KMS-11 (cell line): ENCODE data around the gene PIK3R2.

Source experiments
- H2AFZ ChIP-seq: fragments of 200-600 bp; sonication (generic); 2 replicates; pipeline ENCODE4 v1.6.1; 2016; ENCODE audit warnings: antibody characterized with exemption, mixed run types, low read depth
- H3K27ac ChIP-seq: fragments of 200-600 bp; sonication (generic); 2 replicates; pipeline ENCODE4 v1.6.1; 2016; ENCODE audit warnings: mild to moderate bottlenecking, mixed run types
- H3K27me3 ChIP-seq: fragments of 200-600 bp; sonication (generic); 2 replicates; pipeline ENCODE4 v1.6.1; 2017; ENCODE audit warnings: mild to moderate bottlenecking, low read depth, mixed run types, moderate library complexity; ENCODE audit not compliant: insufficient read depth
- H3K36me3 ChIP-seq: fragments of 200-600 bp; sonication (generic); 2 replicates; pipeline ENCODE4 v1.6.1; 2017; ENCODE audit warnings: mild to moderate bottlenecking, mixed run types; ENCODE audit not compliant: insufficient read depth
- H3K4me1 ChIP-seq: fragments of 200-600 bp; sonication (generic); 2 replicates; pipeline ENCODE4 v1.6.1; 2016; ENCODE audit warnings: mild to moderate bottlenecking, low read depth, mixed run types; ENCODE audit not compliant: poor library complexity, severe bottlenecking
- H3K4me2 ChIP-seq: fragments of 200-600 bp; sonication (generic); 2 replicates; pipeline ENCODE4 v1.7.0; 2016; ENCODE audit warnings: mild to moderate bottlenecking, mixed run types
- H3K4me3 ChIP-seq: fragments of 200-600 bp; sonication (generic); IDR thresholded peaks from 2 replicates; pipeline ENCODE4 v1.6.1; 2017; ENCODE audit warnings: low read depth, low read length, mixed read lengths; ENCODE audit not compliant: insufficient read depth
- H3K79me2 ChIP-seq: fragments of 200-600 bp; sonication (generic); 2 replicates; pipeline ENCODE4 v1.6.1; 2016; ENCODE audit warnings: low read depth, mixed run types; ENCODE audit not compliant: insufficient read depth
- H3K9ac ChIP-seq: fragments of 200-600 bp; sonication (generic); 2 replicates; pipeline ENCODE4 v1.6.1; 2016; ENCODE audit warnings: mild to moderate bottlenecking, mixed run types
- H4K20me1 ChIP-seq: fragments of 200-600 bp; sonication (generic); 2 replicates; pipeline ENCODE4 v1.6.1; 2016; ENCODE audit warnings: mild to moderate bottlenecking, mixed run types; ENCODE audit not compliant: insufficient read depth
- TF ChIP-seq, protein P1 (sequence below): fragments of 200-600 bp; sonication (generic); conservative IDR thresholded peaks from 2 replicates; pipeline ENCODE4 v1.6.1; 2017; ENCODE audit warnings: low read depth, mild to moderate bottlenecking, antibody characterized with exemption, low read length, moderate library complexity, mixed read lengths

Gene PIK3R2

DNA sequence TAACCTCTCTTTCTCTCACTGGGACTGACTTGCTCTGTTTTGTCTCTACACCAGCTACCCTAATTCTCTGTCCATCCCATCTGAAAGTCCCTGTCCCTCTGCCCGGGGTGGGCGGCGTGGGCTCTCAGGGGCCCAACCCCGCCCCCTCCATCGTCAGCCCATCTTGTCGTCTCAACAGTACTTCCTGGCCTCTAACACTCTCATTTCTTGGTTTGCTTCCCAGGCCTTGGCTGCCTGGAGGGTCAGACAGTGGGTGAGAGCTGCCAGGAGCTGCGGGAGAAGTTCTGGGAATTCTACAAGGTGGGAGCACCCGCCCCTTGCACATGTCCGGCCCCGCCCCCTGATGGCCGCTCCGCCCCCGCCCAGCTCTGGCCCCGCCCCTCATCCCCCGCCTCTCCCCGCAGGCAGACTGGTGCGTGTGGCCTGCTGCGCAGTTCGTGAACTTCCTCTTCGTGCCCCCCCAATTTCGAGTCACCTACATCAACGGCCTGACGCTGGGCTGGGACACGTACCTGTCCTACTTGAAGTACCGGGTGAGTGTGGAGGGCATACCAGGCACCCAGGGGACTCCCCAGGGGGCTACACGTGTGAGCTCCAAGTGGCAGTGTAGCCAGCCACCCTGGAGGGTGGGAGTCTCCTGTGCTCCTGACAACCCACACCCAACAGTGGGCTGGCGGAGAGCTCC, 41.7 kb downstream of the PIK3R2 start:
- Histone ChIP-seq H3K4me1 (peaks cover 12% of the 10 kb centered on the region), H3K27ac (no peak overlapping the region), H3K27me3 (peaks cover under 1% of the 10 kb centered on the region; the same call in 1 of the 2 replicates), H3K36me3 (no peaks in the 10 kb centered on the region), H2AFZ (no peak overlapping the region), H4K20me1 (no peaks in the 10 kb centered on the region), H3K4me3 (no peak overlapping the region), H3K79me2 (no peaks in the 10 kb centered on the region; the same call in 1 of the 2 replicates), H3K9ac (no peak overlapping the region), H3K4me2 (no peak overlapping the region; the same call in 1 of the 2 replicates)
- TF ChIP-seq, protein P1, sequence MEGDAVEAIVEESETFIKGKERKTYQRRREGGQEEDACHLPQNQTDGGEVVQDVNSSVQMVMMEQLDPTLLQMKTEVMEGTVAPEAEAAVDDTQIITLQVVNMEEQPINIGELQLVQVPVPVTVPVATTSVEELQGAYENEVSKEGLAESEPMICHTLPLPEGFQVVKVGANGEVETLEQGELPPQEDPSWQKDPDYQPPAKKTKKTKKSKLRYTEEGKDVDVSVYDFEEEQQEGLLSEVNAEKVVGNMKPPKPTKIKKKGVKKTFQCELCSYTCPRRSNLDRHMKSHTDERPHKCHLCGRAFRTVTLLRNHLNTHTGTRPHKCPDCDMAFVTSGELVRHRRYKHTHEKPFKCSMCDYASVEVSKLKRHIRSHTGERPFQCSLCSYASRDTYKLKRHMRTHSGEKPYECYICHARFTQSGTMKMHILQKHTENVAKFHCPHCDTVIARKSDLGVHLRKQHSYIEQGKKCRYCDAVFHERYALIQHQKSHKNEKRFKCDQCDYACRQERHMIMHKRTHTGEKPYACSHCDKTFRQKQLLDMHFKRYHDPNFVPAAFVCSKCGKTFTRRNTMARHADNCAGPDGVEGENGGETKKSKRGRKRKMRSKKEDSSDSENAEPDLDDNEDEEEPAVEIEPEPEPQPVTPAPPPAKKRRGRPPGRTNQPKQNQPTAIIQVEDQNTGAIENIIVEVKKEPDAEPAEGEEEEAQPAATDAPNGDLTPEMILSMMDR = no peak

DNA sequence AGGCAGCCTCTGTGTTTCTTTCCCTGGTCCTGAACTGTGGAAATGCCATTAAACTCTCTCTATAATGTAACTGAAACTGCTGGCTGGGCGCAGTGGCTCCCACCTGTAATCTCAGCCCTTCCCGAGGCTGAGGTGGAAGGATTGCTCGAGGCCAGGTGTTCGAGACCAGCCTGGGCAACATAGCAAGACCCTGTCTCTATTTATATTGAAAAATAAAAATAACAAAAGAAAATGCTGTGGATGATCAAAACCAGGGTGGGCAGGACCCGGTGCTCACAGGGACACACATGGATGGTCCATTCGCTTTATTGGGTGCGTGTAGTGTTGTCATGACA, 43.5 kb downstream of the PIK3R2 start:
- Histone ChIP-seq H2AFZ (no peak overlapping the region), H3K36me3 (no peaks in the 10 kb centered on the region), H3K4me3 (no peak overlapping the region), H3K4me2 (no peak overlapping the region), H3K9ac (no peak overlapping the region), H4K20me1 (no peaks in the 10 kb centered on the region), H3K27me3 (peaks cover 3% of the 10 kb centered on the region; the same call in 1 of the 2 replicates), H3K4me1 (peaks cover 11% of the 10 kb centered on the region), H3K27ac (no peak overlapping the region), H3K79me2 (no peaks in the 10 kb centered on the region; the same call in 1 of the 2 replicates)
- TF ChIP-seq, protein P1 = no peak

DNA sequence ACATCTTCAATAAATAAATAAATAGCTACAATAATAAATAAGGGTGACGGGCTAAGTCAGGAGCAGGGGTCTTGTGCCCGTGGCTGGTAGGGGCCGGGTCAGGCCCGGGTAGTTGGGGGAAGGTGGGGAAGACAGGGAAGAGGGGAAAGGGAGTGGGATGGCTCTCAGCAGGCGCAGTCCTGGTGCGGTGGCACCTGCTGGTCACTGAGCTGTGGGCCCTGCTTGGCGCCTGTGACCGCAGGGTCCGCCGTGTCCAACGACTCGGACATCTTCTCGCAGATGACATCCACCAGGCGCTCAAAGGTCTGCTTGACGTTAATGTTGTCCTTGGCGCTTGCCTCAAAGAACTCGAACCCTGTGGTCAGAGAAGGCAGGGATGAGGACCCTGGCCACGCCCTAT, 44.3 kb downstream of the PIK3R2 start:
- H3K4me3 ChIP-seq = no peak overlapping the region
- H3K27me3 ChIP-seq = peaks cover 3% of the 10 kb centered on the region; the same call in 1 of the 2 replicates
- H3K4me1 ChIP-seq = peaks cover 4% of the 10 kb centered on the region
- no peaks in the 10 kb centered on the region for H3K36me3 ChIP-seq
- H4K20me1 ChIP-seq = no peaks in the 10 kb centered on the region
- no peak overlapping the region for H2AFZ ChIP-seq
- no peaks in the 10 kb centered on the region; the same call in 1 of the 2 replicates for H3K79me2 ChIP-seq
- no peak overlapping the region for H3K9ac ChIP-seq
- no peak overlapping the region for H3K4me2 ChIP-seq
- TF ChIP-seq, protein P1 = no peak
- H3K27ac ChIP-seq = no peak overlapping the region

DNA sequence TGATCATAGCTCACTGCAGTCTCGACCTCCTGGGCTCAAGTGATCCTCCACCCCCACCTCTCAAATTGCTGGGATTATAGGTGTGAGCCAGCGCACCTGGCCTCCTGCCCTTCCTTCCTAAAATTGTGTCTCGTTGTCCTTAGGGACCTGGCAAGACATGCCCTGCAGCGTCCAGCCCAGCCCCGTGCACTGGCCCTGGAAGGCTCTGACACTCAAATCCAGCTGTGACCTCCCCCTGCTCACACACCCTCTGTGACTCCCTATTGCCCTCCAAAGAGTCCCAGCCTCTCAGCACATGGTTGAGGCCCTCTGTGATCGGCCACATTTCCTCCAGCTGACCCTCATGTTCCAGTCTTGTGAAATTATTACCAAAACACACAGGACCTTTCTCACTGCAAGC, 45.0 kb downstream of the PIK3R2 start:
- Histone ChIP-seq H2AFZ (no peak overlapping the region), H3K4me3 (no peak overlapping the region), H3K9ac (no peak overlapping the region), H3K27me3 (peaks cover 3% of the 10 kb centered on the region; the same call in 1 of the 2 replicates), H4K20me1 (no peaks in the 10 kb centered on the region), H3K4me1 (peaks cover 4% of the 10 kb centered on the region), H3K27ac (no peak overlapping the region), H3K79me2 (no peaks in the 10 kb centered on the region; the same call in 1 of the 2 replicates), H3K36me3 (no peaks in the 10 kb centered on the region), H3K4me2 (no peak overlapping the region)
- TF ChIP-seq, protein P1 = no peak
